HS-27A (cell line): Measurements from ENCODE around the gene TOR4A.
"Not testable (repeated sequence)": the region's sequence is repeated elsewhere in the genome, so short reads cannot be mapped to it uniquely, and the experiment has no call there.

ENCODE experiments used
- DNase-seq: peaks from one replicate; pipeline ENCODE4 v3.0.0-alpha.2; 2012; ENCODE audit warnings: low read depth, missing footprints

The TOR4A gene

GRCh38 chr9:137318602-137319001 is 41.1 kb downstream of the TOR4A start:
- no peak for DNase-seq

- DNase-seq, result no peak
Measured at GRCh38 chr9:137319011-137319738, 41.6 kb downstream of the TOR4A start.

- DNase-seq, result no peak
Measured at GRCh38 chr9:137319739-137320551, 42.4 kb downstream of the TOR4A start.

GRCh38 chr9:137320555-137321384 is 43.2 kb downstream of the TOR4A start:
- DNase-seq, result no peak

GRCh38 chr9:137321726-137322361 is 44.3 kb downstream of the TOR4A start:
- no peak for DNase-seq

- DNase-seq, result no peak
Measured at GRCh38 chr9:137323531-137324331, 46.2 kb downstream of the TOR4A start.

GRCh38 chr9:137325124-137325523 is 47.6 kb downstream of the TOR4A start:
- DNase-seq, result no peak

- DNase-seq, result no peak
Measured at GRCh38 chr9:137325799-137326198, 48.3 kb downstream of the TOR4A start.

- DNase-seq, result no peak
Measured at GRCh38 chr9:137326445-137327065, 49.0 kb downstream of the TOR4A start.

- DNase-seq, result not testable (repeated sequence)
Measured at GRCh38 chr9:137327641-137328550, 50.4 kb downstream of the TOR4A start.

GRCh38 chr9:137329590-137329989 is 52.1 kb downstream of the TOR4A start:
- not testable (repeated sequence) for DNase-seq

- no peak for DNase-seq
Measured at GRCh38 chr9:137330689-137331088, 53.2 kb downstream of the TOR4A start.

GRCh38 chr9:137331929-137332328 is 54.4 kb downstream of the TOR4A start:
- no peak for DNase-seq
